Subcutaneous adipose tissue (tissue), 4 donors: ENCODE data around the gene REL. TPM values are rescaled to one million over a fixed set of nuclear protein-coding genes. Genes with fewer than 3 reads are reported as not detected.

Experiments used
- small RNA-seq: library from RNA; depleted of rRNA; stranded (forward); fragments of <200 nt; gene quantifications from one replicate; pipeline ENCODE3, GENCODE V24; 2016
- total RNA-seq, 4 donors: library from RNA; depleted of rRNA; stranded (reverse); fragments of >200 nt; gene quantifications; one replicate each; pipeline ENCODE4 v1.1.0, GENCODE V29; 2016
- TF ChIP-seq, protein P1 (sequence below): fragments of 450-650 bp; IDR thresholded peaks from one replicate; pipeline ENCODE4 v1.5.1; 2016; ENCODE audit warnings: low read depth, mild to moderate bottlenecking, control low read depth, antibody characterized with exemption, moderate library complexity

REL gene
- total RNA-seq, 4 donors from 2014 or later: 16.8 to 43.2 (median 23.9) TPM

DNA sequence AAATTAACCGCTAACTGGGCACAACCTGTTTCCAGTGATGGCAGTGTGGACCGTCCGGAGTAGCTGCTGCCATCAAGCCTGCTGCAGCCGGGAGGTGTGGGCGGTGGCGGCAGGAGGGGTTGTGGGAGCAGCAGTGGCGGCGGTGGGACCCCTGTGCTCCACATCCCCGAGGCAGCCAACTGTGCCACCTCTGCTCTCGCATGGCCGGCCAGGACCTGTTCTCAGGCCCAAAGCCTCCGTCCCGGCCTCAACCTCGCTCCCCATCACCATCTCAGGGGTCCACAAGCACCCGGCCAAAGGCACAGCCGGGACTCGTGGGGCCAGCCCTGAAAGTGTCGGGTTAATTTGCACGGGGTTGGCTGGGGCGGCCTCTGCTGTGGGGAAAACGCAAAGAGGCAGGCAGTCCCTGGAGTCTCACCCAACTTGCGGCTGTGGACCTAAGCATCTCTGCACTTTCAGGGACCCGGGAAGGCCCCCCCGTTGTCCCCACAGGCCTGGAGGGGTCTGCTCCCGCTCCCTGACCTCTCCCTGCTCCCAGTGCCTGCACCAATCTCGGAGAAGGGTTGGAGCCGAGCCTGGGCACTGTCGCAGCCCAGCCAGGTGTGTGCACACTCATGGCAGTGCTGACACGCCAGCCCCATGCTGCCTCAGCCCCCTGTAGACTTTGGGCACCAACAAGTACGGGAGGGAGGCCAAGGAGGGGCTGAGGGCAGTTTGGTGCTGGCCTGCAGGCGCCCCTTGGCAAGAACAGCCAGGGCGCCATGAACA lies 91.7 kb downstream of the REL start:
- TF ChIP-seq, protein P1, sequence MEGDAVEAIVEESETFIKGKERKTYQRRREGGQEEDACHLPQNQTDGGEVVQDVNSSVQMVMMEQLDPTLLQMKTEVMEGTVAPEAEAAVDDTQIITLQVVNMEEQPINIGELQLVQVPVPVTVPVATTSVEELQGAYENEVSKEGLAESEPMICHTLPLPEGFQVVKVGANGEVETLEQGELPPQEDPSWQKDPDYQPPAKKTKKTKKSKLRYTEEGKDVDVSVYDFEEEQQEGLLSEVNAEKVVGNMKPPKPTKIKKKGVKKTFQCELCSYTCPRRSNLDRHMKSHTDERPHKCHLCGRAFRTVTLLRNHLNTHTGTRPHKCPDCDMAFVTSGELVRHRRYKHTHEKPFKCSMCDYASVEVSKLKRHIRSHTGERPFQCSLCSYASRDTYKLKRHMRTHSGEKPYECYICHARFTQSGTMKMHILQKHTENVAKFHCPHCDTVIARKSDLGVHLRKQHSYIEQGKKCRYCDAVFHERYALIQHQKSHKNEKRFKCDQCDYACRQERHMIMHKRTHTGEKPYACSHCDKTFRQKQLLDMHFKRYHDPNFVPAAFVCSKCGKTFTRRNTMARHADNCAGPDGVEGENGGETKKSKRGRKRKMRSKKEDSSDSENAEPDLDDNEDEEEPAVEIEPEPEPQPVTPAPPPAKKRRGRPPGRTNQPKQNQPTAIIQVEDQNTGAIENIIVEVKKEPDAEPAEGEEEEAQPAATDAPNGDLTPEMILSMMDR: no peak

GRCh38 chr2:60973705-60974104 lies 92.3 kb downstream of the REL start:
- TF ChIP-seq, protein P1: no peak

DNA sequence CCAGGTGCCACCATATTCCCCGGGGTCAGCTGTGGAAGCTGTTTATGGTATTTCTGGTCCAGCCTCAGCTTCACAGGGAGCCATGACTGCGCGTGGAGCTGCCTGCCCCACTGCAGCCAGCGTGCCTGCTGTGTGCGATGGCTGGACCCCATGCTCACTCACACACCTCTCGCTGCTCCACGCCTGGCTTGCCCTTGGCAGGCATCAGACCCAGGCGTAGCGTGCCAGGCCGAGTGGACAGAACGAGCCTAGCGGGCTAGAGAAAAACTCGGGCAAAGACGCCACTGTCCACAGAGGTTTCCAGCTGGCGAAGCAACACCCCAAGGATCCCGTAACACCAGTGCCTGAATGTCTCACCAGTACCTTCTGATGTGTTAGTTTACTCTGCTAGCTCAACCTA lies 93.3 kb downstream of the REL start:
- TF ChIP-seq, protein P1: no peak

Small RNA genes within 50 kb of the gene (small RNA-seq; reads per million reads assigned to genes)
- gene RN7SL632P: not detected
- gene RNU4-51P: not detected

Other genes with a start within 250 kb of the REL start
- 10 to 100 TPM; 14.1 to 21.8 (median 19.0) TPM for gene PAPOLG, start 125.3 kb upstream of the REL start, total RNA-seq
- 10 to 100 TPM; 18.6 to 28.7 (median 23.4) TPM for gene PEX13, start 136.1 kb downstream of the REL start, total RNA-seq
- 1 to 10 TPM; 3.4 to 9.2 (median 8.1) TPM for gene PUS10, start 136.7 kb downstream of the REL start, total RNA-seq
- 10 to 100 TPM; 10.7 to 12.6 (median 12.3) TPM for gene SANBR, start 184.3 kb downstream of the REL start, total RNA-seq